ENCODE results near the gene MED12L. TPM values are rescaled to one million over a fixed set of nuclear protein-coding genes. Genes with fewer than 3 reads are reported as not detected.

The MED12L gene
- total and polyA plus RNA-seq, 2 experiments from 2014 or later, result 0.07 to 2.7 TPM

- H3K4me2 ChIP-seq, result no peak overlapping the region
- no peaks in the 10 kb centered on the region for H3K27me3 ChIP-seq
- no peak overlapping the region for H3K4me3 ChIP-seq
- H2AFZ ChIP-seq, result no peak overlapping the region
- no peaks in the 10 kb centered on the region for H4K20me1 ChIP-seq (ENCODE audit: insufficient read depth, poor library complexity, severe bottlenecking)
- H3K9me2 ChIP-seq (replicated peaks; ENCODE audit: insufficient read depth), result no peaks in the 10 kb centered on the region
- WGBS (ENCODE audit: low lambda C conversion rate, missing lambda C conversion rate), result 63% methylated on average over 2 of the region's 2 CpGs
- no peaks in the 10 kb centered on the region for H3K9me3 ChIP-seq (ENCODE audit: low read depth)
- no peak for TF ChIP-seq CTCF (IDR thresholded peaks at IDR 0.05; ENCODE audit: poor library complexity)
- no peak for TF ChIP-seq EZH2 (IDR thresholded peaks at IDR 0.05; ENCODE audit: borderline replicate concordance)
- TF ChIP-seq EZH2phosphoT487 (IDR thresholded peaks at IDR 0.05; ENCODE audit: low read depth, severe bottlenecking, unreplicated experiment), result no peak
- no peak for DNase-seq (ENCODE audit: low spot score)
- no peak overlapping the region for H3K27ac ChIP-seq
- H3K36me3 ChIP-seq (replicated peaks; ENCODE audit: insufficient read depth, low read depth), result no peaks in the 10 kb centered on the region
- H3K4me1 ChIP-seq (ENCODE audit: insufficient read depth), result no peaks in the 10 kb centered on the region
- no peaks in the 10 kb centered on the region for H3K79me2 ChIP-seq
Measured at GRCh38 chr3:151452841-151453240, 367.4 kb downstream of the MED12L start.

DNA sequence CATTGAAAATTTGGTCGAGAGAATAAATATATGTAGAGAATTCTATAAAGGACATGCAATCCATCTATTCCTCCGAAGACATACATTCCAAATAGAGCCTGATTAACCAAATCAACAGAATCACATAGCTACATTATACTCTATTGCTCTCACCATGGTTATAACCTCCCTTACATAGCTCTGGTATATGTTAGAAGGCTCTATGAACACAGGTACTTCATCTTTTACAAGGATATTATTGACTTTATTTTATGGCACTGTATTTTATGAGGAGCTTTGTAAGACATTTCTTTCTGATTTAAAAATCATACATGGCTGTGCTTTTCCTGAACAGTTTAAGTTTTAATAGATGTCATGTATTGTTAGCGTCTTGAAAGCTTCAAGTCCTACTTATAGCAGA lies 370.6 kb downstream of the MED12L start:
- H4K20me1 ChIP-seq (ENCODE audit: insufficient read depth, poor library complexity, severe bottlenecking), result no peaks in the 10 kb centered on the region
- H3K27me3 ChIP-seq, result no peaks in the 10 kb centered on the region
- DNase-seq (ENCODE audit: low spot score), result no peak
- 79% methylated on average over 3 of the region's 3 CpGs for WGBS (ENCODE audit: low lambda C conversion rate, missing lambda C conversion rate)
- no peak overlapping the region for H3K4me3 ChIP-seq
- no peaks in the 10 kb centered on the region for H3K79me2 ChIP-seq
- H3K4me2 ChIP-seq, result no peak overlapping the region
- H3K9me2 ChIP-seq (replicated peaks; ENCODE audit: insufficient read depth), result no peaks in the 10 kb centered on the region
- H2AFZ ChIP-seq, result no peak overlapping the region
- no peaks in the 10 kb centered on the region for H3K36me3 ChIP-seq (replicated peaks; ENCODE audit: insufficient read depth, low read depth)
- H3K4me1 ChIP-seq (ENCODE audit: insufficient read depth), result no peaks in the 10 kb centered on the region
- TF ChIP-seq EZH2phosphoT487 (IDR thresholded peaks at IDR 0.05; ENCODE audit: low read depth, severe bottlenecking, unreplicated experiment) (no peak), CTCF (IDR thresholded peaks at IDR 0.05; ENCODE audit: poor library complexity) (no peak), EZH2 (IDR thresholded peaks at IDR 0.05; ENCODE audit: borderline replicate concordance) (no peak)
- H3K9me3 ChIP-seq (ENCODE audit: low read depth), result no peaks in the 10 kb centered on the region
- no peak overlapping the region for H3K27ac ChIP-seq

GRCh38 chr3:151459358-151459757 lies 373.9 kb downstream of the MED12L start:
- Histone ChIP-seq H3K36me3 (replicated peaks; ENCODE audit: insufficient read depth, low read depth) (no peaks in the 10 kb centered on the region), H3K9me3 (ENCODE audit: low read depth) (no peaks in the 10 kb centered on the region), H3K4me2 (no peak overlapping the region), H2AFZ (no peak overlapping the region), H3K4me1 (ENCODE audit: insufficient read depth) (no peaks in the 10 kb centered on the region), H3K27me3 (peaks cover 7% of the 10 kb centered on the region), H3K79me2 (no peaks in the 10 kb centered on the region), H3K9me2 (replicated peaks; ENCODE audit: insufficient read depth) (no peaks in the 10 kb centered on the region), H3K4me3 (no peak overlapping the region), H4K20me1 (ENCODE audit: insufficient read depth, poor library complexity, severe bottlenecking) (no peaks in the 10 kb centered on the region), H3K27ac (no peak overlapping the region)
- DNase-seq (ENCODE audit: low spot score), result no peak
- no peak for TF ChIP-seq EZH2 (IDR thresholded peaks at IDR 0.05; ENCODE audit: borderline replicate concordance)
- TF ChIP-seq CTCF (IDR thresholded peaks at IDR 0.05; ENCODE audit: poor library complexity), result no peak
- no peak for TF ChIP-seq EZH2phosphoT487 (IDR thresholded peaks at IDR 0.05; ENCODE audit: low read depth, severe bottlenecking, unreplicated experiment)
- 44% methylated on average over 3 of the region's 3 CpGs for WGBS (ENCODE audit: low lambda C conversion rate, missing lambda C conversion rate)

GRCh38 chr3:151460228-151460627 lies 374.8 kb downstream of the MED12L start:
- TF ChIP-seq CTCF (IDR thresholded peaks at IDR 0.05; ENCODE audit: poor library complexity), result no peak
- no peak for TF ChIP-seq EZH2 (IDR thresholded peaks at IDR 0.05; ENCODE audit: borderline replicate concordance)
- TF ChIP-seq EZH2phosphoT487 (IDR thresholded peaks at IDR 0.05; ENCODE audit: low read depth, severe bottlenecking, unreplicated experiment), result no peak
- no peaks in the 10 kb centered on the region for H3K36me3 ChIP-seq (replicated peaks; ENCODE audit: insufficient read depth, low read depth)
- no peaks in the 10 kb centered on the region for H3K79me2 ChIP-seq
- H3K4me2 ChIP-seq, result peak overlapping the region; percentile 94
- DNase-seq (ENCODE audit: low spot score), result no peak
- no peaks in the 10 kb centered on the region for H3K9me3 ChIP-seq (ENCODE audit: low read depth)
- peak overlapping the region; percentile 66 for H3K4me3 ChIP-seq
- peak overlapping the region; percentile 94 for H2AFZ ChIP-seq
- H4K20me1 ChIP-seq (ENCODE audit: insufficient read depth, poor library complexity, severe bottlenecking), result no peaks in the 10 kb centered on the region
- H3K4me1 ChIP-seq (ENCODE audit: insufficient read depth), result no peaks in the 10 kb centered on the region
- H3K9me2 ChIP-seq (replicated peaks; ENCODE audit: insufficient read depth), result no peaks in the 10 kb centered on the region
- no peak overlapping the region for H3K27ac ChIP-seq
- peaks cover 7% of the 10 kb centered on the region for H3K27me3 ChIP-seq
- 51% methylated on average over 2 of the region's 2 CpGs for WGBS (ENCODE audit: low lambda C conversion rate, missing lambda C conversion rate)
